Panc1 (cell line): ENCODE data around the gene CHD6. TPM values are rescaled to one million over a fixed set of nuclear protein-coding genes. Genes with fewer than 3 reads are reported as not detected.

Source experiments
- ATAC-seq: fragments of 200-7000 bp; cut with Tn5 transposase; 2 replicates; pipeline ENCODE4 v1.9.1; 2020; ENCODE audit warnings: mild to moderate bottlenecking, moderate library complexity
- BruUV-seq: library from RNA; stranded (reverse); fragments of 400-500 nt; replicated peaks from 2 replicates; lab custom pipeline; 2021; lab: Mats Ljungman, UMichigan
- CTCF ChIA-PET: fragments of 300-600 bp; sonication (Branson Sonifier 250); formaldehyde crosslinking; loops from one replicate; lab custom pipeline; 2022; ENCODE audit warnings: antibody characterized with exemption; lab: Charles Lee
- POLR2A ChIA-PET: fragments of 300-600 bp; sonication (Branson Sonifier 250); formaldehyde crosslinking; loops from one replicate; lab custom pipeline; 2022; ENCODE audit warnings: antibody characterized with exemption; lab: Charles Lee
- DNase-seq: peaks from one replicate; pipeline ENCODE4 v3.0.0-alpha.2; 2010; ENCODE audit warnings: low read depth, low spot score
- H3K27ac ChIP-seq: 2 replicates; pipeline ENCODE4 v1.5.1; 2011; ENCODE audit warnings: mild to moderate bottlenecking, low read length, inconsistent platforms
- H3K27me3 ChIP-seq: fragments of 200-500 bp; sonication (Bioruptor generic); 2 replicates; pipeline ENCODE4 v1.6.0; 2014; ENCODE audit warnings: low read length, inconsistent platforms; ENCODE audit not compliant: control insufficient read depth, insufficient read depth
- H3K36me3 ChIP-seq: fragments of 200-500 bp; sonication (Bioruptor generic); 2 replicates; pipeline ENCODE4 v1.5.1; 2014; ENCODE audit warnings: inconsistent platforms, mild to moderate bottlenecking, low read length, moderate library complexity; ENCODE audit not compliant: control insufficient read depth, insufficient read depth
- H3K4me1 ChIP-seq: 2 replicates; pipeline ENCODE4 v1.5.1; 2011; ENCODE audit warnings: inconsistent platforms, mild to moderate bottlenecking, low read length, moderate library complexity; ENCODE audit not compliant: control insufficient read depth, insufficient read depth
- H3K4me3 ChIP-seq, 2 experiments: 2 replicates each; pipeline ENCODE4 v1.5.1; 2011 to 2012; ENCODE audit warnings: low read depth in 2 of 2, low read length in 2 of 2, mild to moderate bottlenecking in 2 of 2, inconsistent platforms in 1 of 2, moderate library complexity in 1 of 2
- H3K9me3 ChIP-seq: fragments of 200-500 bp; sonication (Bioruptor generic); 2 replicates; pipeline ENCODE4 v1.5.1; 2014; ENCODE audit warnings: low read depth, mild to moderate bottlenecking, inconsistent platforms, low read length, moderate library complexity; ENCODE audit not compliant: control insufficient read depth, insufficient read depth
- CTCF ChIP-seq: fragments of 450-650 bp; IDR thresholded peaks from 2 replicates; pipeline ENCODE4 v1.5.1; 2017; ENCODE audit warnings: mild to moderate bottlenecking
- POLR2AphosphoS5 ChIP-seq: IDR thresholded peaks from 2 replicates; pipeline ENCODE4 v1.6.1; 2012; ENCODE audit warnings: mild to moderate bottlenecking, low read depth, low read length, moderate library complexity
- REST ChIP-seq, 2 experiments: IDR thresholded peaks; 2 replicates each; pipeline ENCODE4 v1.6.1; 2011 to 2012; ENCODE audit warnings: low read depth in 2 of 2, control low read depth in 1 of 2, low read length in 1 of 2, mild to moderate bottlenecking in 1 of 2, moderate library complexity in 1 of 2; ENCODE audit not compliant: insufficient read depth in 1 of 2
- SIN3A ChIP-seq: IDR thresholded peaks from 2 replicates; pipeline ENCODE4 v1.6.1; 2012; ENCODE audit warnings: low read depth, mild to moderate bottlenecking, low read length, moderate library complexity, borderline replicate concordance; ENCODE audit not compliant: insufficient read depth
- TCF7L2 ChIP-seq: IDR thresholded peaks from 2 replicates; pipeline ENCODE4 v1.6.1; 2011; ENCODE audit warnings: mild to moderate bottlenecking, low read depth, low read length, inconsistent platforms
- in situ Hi-C: cut with HindIII; loops from 2 replicates; pipeline ENCODE4 v1.10.0; 2016; ENCODE audit warnings: low sequenced_read_pairs, low pct_unique_long_range_greater_than_20kb
- intact Hi-C: fragments of 100-400 bp; cut with micrococcal nuclease; formaldehyde crosslinking; loops from one replicate; pipeline ENCODE4 v1.10.0; 2022; ENCODE audit not compliant: unreplicated experiment
- total RNA-seq: library from RNA; stranded (reverse); gene quantifications from one replicate; pipeline ENCODE4 v1.2.1, GENCODE V29; 2021; ENCODE audit not compliant: unreplicated experiment

CHD6 gene
- total RNA-seq, 1 experiment from 2014 or later, result 21.3 TPM

- POLR2A ChIA-PET, result interaction anchor here (0.6 kb wide), 1 partner anchor 135 kb away, joined by 3 read pairs; no protein-coding TSS in a partner anchor
- no peak overlapping the region for H3K27ac ChIP-seq
- H3K4me1 ChIP-seq, result no peaks in the 10 kb centered on the region
- H3K27me3 ChIP-seq, result no peaks in the 10 kb centered on the region; the same call in 1 of the 2 replicates
- no TSS peak for BruUV-seq
- intact Hi-C loops (no loop called here), in situ Hi-C loops (no loop called here)
- H3K9me3 ChIP-seq, result no peaks in the 10 kb centered on the region
- TF ChIP-seq POLR2AphosphoS5, result no peak
- TF ChIP-seq CTCF, result no peak
- no peak for TF ChIP-seq REST (IDR thresholded peaks at IDR 0.05; ENCODE audit: insufficient read depth in 1 of 2, low read depth in 2 of 2, low read length in 1 of 2)
- TF ChIP-seq SIN3A, result no peak
- no peak for TF ChIP-seq TCF7L2
- DNase-seq (no peak), ATAC-seq (no peak)
- CTCF ChIA-PET, result no interaction called here
- no peak overlapping the region for H3K4me3 ChIP-seq
- no peaks in the 10 kb centered on the region for H3K36me3 ChIP-seq
Observed at GRCh38 chr20:41367956-41368355, 250.2 kb downstream of the CHD6 start.

GRCh38 chr20:41367393-41367695, 250.8 kb downstream of the CHD6 start:
- ChIA-PET CTCF (no interaction called here), POLR2A (no interaction called here)
- Histone ChIP-seq H3K36me3 (no peaks in the 10 kb centered on the region), H3K27ac (no peak overlapping the region), H3K27me3 (no peaks in the 10 kb centered on the region; the same call in 1 of the 2 replicates), H3K9me3 (no peaks in the 10 kb centered on the region), H3K4me3 (no peak overlapping the region), H3K4me1 (no peaks in the 10 kb centered on the region)
- in situ Hi-C loops, result no loop called here
- intact Hi-C loops, result no loop called here
- no TSS peak for BruUV-seq
- ATAC-seq, result no peak
- no peak for DNase-seq
- no peak for TF ChIP-seq SIN3A
- no peak for TF ChIP-seq CTCF
- no peak for TF ChIP-seq TCF7L2
- no peak for TF ChIP-seq REST (IDR thresholded peaks at IDR 0.05; ENCODE audit: insufficient read depth in 1 of 2, low read depth in 2 of 2, low read length in 1 of 2)
- TF ChIP-seq POLR2AphosphoS5, result no peak
